Stimulated activated CD8-positive, alpha-beta memory T cell treated with anti-CD3 and anti-CD28 coated beads, Interleukin-7, amount 100 ng/mL, for 1 hour (primary cell): ENCODE data around the gene C2orf78.
A peak's percentile ranks its signal among the peaks of the same experiment; 100 is the strongest.
"Not testable (repeated sequence)": the region's sequence is repeated elsewhere in the genome, so short reads cannot be mapped to it uniquely, and the experiment has no call there.

Experiments used
- DNase-seq, 2 donors: peaks; one replicate each; pipeline ENCODE4 v3.0.0-alpha.2; 2020; ENCODE audit warnings: low read depth in 2 of 2

The C2orf78 gene, protein sequence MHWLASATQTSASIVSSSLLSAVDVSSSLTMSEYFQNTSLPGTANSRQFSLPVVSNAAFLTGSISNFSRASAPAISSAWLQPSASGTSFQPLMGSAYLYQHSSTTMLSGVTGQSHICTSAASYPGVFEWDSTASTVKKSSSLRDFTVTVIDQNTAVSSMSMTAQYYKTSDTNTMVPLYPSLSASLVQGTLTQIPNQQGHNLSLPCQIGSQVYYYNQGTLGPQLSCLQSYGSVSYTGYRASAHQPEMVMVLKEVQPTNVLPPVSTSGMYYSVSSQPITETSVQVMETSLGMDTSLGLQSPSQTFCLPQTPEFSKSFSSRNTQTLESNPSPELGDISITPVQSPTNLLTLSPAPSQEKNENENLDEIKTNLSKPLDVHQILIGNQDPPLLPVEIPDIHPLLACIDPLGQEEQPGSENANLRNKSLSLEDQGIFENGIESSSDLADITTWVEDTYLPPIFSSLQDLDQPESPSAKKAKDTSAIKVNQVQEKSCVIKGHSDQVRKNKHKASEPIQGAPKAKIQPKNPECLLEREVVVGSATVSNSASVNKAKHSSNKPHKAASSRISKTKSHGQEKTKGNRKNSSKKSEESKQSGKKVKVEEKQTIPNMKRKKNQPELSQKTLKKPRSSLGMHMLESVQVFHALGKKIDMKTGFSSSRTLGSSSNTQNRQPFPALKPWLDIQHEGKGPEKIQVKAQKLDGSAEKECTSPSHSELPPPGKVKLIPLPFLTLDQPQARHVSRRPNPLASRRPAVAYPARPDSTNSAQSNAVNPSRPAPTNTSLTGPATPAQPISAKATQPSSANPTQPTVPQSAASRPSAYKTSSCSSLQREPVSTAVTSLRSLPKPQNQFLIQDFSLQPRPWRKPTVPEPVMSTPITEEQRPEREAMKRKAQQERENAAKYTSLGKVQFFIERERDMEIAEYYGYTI

DNA sequence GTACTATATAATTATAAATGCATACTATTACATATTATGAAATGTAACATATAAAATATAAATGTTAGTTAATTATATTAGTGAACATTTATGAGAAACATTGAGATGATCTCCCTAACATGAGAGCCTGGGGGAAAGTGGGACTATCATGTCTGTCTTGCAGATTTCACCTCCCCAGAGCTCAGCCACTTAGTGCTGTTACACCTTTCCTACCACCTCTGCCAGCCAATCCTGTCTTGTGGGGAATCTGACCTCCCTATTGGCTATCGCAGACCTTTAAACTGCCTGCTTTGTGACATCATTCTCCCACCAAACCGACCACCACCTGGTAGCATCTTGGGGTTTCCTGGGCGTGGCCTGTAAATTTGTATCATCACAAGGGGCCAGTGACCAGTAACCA is at the start of gene C2orf78:
Gene C2orf78 (plus strand): TSS at position 301 of the 400 bp plus-strand sequence. CDS start 127 bp downstream, outside the sequence.
- not testable (repeated sequence) for DNase-seq

DNA sequence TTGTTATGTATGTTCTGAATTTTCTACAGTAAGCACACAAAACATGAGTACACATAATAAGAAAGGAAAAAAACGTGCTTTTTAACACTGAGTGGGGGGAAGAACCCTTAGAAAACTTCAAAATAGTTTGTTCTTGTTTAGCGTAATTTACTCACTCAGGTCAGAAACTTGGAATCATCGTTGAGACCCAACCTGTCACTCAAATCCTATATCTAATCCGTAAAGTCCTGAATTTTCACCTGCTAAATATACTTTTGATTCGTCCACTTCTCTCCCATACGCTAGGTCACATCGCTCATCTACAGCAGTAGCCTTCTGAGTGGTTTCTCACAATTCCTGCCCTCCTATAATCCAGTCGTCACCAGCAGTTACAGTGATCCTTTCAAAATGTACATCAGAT is 47.6 kb upstream of the C2orf78 start:
- no peak for DNase-seq

DNA sequence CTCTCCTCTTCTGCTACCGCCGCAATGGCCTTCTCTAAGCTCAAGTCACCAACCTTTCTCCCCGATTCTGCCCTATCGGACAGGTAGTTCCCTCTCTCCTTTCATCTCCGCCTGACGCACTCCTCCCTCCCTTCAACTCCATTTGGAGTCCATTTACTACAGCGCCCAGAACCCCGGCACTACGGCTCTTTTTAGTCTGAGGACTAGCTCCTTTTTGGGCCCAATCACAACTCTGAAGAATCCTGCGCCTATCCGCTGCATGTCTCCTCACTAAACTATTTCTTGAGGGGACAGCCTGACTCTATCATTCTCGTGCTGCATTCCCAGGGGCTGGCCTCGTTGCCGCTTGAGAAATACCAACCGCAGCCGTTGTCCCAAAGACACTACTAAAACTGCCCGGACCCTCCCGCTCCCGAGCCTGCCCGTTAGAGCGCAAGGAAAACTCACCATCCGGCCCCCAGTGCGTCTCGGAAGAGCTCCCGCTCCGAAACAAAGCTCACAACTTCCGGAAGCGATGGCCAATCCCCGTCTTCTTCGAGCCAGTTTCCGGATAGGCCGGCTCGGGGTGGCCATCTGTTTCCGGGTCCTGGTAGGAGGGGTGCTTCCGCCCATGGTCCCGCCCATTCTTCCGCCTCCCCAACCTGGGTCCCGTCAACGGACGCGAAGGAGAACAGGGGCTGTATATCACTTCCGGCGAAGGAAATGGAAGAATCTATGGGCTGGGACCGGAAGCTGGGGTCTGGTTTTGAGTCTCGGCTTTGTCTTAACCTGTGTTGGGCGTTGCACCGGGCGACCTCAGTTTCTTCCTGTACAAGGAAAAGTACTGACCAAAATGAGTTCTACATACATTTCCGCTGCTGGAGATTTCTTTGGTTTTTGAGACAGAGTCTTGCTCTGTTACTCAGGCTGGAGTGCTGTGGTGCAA is 46.9 kb upstream of the C2orf78 start, which contains the start of gene TPRKB:
Gene TPRKB (minus strand): TSS at position 491 of the 925 bp plus-strand sequence. CDS start 2,776 bp downstream, outside the sequence.
- DNase-seq = peak; percentile 87 to 88

DNA sequence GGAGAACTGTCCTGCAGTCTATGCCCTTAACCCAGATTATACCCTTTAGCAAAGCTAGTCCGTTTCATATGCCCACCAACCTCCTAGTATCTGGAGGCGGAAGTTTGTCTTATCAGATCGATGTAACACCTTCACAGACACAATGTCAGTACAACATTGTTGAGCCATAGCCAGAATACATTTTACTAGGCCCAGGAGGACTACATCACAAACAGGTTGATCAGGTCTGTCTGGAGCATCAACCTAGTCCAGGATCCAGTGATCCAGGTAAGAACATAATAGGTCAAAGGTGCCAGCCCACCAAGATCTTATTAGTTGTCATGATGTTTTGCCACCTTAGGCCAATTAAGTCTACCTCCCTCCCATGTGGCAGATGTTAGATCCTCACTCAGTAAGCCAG is 44.9 kb upstream of the C2orf78 start:
- DNase-seq = no peak

DNA sequence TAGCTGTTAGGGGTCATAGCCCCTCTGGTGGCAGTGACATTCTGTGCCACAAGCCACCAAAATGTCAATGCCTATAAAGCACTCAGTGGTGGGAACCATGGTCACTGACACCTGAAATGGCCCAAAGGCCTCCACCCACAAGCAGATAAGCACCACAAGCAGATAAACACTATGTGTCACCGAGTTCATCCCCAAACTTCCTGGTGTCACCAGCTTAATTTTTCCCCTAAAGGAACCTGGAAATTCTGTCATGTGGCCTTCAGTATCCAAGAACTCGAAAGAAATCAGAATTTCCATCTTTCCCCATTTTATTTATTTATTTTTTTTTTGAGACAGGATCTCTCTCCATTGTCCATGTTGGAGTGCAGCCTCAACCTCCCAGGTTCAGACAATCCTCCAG is 43.2 kb upstream of the C2orf78 start:
- no peak for DNase-seq

DNA sequence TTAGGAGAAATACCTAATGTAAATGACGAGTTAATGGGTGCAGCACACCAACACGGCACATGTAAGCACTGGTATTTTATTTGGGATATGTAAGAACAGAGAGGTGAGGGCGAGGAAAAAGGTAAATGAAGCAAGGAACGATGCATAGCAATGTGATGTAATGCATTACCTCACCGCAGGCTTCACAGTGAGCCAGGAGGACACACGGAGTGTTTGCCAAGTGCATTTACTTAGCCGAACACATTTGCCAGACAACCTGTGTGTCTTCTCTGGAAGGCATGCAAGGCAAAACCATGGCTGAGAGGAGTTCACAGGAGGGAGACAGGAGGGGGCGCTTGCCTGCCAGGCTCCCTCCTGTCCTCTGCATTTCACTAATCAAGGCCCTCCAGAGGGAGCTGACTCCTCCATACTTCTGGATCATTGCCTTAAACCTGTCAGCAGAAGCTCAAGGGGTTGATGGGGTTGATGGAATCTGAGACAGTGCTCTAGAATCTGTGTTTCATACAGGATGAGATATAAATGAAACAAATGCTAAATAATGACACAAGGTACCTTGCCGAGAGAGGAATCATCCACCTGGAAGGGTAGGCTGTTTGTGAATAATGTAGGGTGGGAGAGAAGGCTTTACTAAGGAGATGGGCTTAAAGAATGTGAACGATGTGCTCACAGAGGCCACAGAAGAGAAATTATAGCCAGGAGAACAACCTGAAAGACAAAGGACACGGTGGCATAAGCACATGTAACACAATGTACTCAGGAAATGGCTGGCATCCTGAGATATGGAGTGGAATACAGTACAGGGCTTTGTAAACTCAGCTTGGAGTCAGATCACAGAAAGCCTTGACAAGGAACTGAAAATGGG is 37.7 kb upstream of the C2orf78 start:
- DNase-seq = no peak

DNA sequence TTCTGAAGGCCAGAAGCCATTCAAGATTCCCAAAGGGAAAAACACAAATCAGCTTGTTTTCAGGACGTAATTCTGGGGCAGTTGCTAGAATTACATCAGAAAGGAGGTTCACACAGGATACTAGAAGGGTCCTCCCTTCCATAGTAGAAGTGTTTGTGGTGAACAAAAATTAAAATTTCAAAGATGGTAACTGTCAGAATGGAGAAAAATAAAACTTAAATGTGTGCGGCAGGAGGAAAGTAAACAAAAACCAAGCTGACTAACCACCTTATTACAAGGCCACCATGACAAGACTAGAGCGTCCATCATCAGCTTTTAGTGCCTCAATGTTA is 37.1 kb upstream of the C2orf78 start:
- DNase-seq = no peak

DNA sequence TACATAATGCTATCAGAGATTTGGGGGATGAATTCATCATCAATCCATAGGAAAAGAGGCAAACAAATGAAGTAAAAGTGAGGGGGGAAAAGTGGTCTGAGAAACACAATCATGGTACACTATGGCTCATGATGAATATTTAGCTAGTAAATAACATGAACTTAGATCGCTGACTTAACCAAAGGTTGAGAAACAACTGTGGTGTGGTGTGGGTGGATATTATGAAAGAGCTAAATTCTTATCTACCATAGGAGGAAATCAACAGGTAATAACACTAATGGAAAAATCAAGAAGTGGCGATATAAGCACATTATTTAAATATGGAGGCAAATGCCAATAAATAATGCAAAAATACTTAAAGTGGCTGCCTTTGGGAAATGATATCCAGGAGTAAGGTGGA is 34.7 kb upstream of the C2orf78 start:
- no peak for DNase-seq

DNA sequence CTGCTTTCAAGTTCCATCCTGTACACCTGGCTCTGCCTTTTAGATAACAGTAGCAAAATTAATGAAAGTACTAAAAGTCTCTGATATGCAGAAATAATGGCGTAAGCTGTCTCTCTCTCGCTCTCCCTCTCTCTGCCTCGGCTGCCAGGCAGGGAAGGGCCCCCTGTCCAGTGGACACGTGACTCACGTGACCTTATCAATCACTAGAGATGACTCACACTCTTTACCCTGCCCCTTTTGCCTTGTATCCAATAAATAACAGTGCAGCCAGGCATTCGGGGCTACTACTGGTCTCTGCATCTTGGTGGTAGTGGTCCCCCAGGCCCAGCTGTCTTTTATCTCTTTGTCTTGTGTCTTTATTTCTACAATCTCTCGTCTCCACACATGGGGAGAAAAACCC is 29.7 kb upstream of the C2orf78 start:
- not testable (repeated sequence) for DNase-seq

DNA sequence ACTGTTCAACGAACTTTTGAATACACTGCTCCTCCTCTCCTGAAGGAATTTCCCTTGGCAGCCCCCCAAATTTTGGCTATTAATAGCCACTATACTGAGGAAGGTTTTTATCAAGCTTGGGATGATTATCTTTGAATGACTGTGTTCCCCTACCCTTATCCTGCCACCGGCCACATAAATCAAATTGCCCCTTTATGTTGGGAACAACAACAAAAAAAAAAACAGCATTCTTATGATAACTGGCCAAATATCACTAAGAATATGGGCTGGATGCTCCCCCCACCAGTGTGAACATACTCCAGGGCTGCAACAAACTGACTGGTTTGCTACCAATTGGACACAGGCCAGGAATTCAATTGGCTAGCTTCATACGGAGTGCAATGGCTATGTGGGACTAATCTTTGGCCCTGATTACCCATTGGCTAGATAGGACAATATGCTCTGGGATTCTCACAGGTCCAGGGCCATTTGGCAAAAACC is 24.7 kb upstream of the C2orf78 start:
- no peak for DNase-seq

DNA sequence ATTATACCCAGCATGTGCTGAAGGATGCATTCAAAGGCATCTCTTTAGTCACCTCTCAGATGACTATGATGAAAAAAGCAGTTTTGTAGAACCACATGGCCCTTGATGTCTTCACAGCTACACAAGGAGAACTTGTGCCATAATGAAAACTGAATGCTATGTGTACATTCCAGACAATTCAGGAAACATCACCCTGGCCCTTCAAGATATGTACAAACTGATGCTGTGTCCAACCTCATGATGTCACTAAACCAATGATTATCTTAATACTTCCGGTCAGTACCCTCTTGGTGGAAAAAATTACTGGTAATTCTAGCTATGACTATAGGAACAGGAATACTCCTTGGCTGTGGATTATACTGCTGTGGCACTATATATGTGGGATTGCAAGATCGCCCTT is 24.1 kb upstream of the C2orf78 start:
- DNase-seq = no peak

DNA sequence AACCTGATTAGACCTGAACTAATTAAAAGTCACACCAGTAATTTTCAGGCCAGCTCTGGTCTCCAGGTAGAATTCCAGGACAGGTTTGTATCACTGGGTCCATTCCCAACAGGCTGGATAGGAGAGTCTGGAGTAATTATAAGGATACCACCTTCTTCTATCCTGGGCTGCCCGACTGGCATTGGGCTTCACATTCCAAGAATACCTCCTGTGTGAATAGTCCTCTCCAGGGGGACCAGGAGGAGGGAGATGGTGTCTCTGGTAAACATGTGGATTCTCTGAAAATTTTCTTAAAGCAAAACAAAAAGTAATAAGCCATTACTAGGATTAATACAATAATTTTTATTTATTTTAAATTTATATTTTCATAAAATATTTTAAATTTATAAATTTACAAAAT is 21.4 kb upstream of the C2orf78 start:
- DNase-seq = no peak

DNA sequence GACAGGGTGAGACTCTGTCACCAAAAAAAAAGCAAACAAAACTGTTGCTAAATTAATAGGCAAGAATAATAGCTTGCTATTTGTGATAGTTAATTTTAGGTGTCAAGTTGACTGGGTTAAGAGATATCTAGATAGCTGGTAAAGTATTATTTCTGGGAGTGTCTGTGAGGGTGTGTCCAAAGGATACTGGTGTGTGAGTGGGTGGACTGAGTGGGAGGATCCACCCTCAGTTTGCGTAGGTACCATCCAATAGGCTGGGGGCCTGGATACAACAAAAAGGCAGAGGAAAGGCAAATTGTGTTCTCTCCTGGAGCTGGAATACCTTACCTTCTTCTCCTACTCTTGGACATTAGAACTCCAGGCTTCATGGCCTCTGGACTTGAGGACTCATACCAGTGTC is 19.0 kb upstream of the C2orf78 start:
- DNase-seq = no peak

DNA sequence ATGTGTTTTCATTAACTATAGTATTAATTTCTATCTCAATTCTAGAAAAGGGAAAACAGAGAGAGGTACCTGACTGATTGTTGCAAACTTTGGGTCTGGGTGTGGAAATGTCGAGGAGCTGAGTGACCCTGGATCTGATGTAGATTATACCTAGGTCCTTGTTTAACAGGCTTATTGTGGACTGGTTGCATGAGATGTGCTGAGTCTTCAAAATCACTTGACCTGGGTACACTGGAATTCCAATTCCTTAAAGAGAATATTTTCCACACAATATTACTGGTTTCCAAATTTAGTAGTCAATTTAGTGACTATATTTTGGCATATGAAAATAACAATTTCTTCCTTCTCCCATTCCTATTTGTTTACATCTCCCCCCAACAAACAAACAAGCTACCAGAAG is 17.6 kb upstream of the C2orf78 start:
- DNase-seq = no peak

DNA sequence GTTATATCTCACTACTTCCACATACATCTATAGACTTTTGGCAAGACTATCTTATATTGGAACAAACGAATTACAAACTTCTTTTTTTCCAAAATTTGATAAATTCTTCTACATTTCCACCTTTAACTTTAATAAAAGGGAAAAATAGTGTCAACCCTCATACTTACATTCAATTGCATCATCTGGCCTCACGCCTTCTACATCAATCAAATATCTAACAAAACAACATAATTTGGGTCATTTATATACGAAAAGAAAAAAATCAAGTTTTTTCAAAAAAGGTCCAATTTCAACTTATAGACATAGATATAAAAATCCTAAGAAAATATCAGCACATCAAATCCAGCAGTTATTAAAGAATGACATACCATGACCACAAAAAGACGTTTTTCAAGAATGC is 17.0 kb upstream of the C2orf78 start:
- no peak for DNase-seq

DNA sequence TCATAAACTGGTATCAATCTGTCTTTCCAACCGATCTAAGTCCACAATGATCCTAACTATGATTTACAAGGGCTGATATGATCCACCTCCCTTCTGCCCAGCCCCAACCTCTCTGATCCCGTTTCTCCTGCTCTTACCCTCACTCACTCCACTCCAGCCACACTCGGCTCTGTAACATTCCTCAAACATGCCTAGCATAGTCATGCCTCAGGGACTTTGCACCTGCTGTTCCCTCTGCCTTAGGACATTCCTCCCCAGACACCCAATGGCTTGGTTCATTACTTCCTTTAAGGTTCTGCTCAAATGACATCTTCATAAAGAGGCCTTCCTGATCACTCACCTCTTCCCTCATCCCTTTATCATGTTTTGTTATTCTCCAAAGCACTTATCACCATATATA is 13.3 kb upstream of the C2orf78 start:
- DNase-seq = no peak

DNA sequence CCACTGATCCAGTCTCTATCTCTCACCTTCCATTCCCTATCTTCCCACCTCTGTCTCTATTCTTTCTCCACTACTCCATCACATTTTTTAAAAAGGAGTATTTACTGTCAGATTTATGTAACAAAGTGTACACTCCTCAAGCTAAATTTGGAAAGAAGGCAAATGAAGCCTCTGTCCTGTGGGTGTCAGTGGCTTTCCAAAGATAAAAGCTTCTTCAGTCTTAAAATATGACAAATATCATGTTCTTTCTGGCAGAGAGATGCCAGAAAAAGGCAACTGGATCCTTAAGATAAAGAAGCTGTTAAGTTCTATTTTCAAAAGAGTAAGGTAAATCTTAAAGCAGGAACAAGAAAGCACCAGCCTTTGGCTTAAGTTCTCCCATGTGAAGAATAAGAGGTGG is 11.2 kb upstream of the C2orf78 start:
- DNase-seq = no peak

DNA sequence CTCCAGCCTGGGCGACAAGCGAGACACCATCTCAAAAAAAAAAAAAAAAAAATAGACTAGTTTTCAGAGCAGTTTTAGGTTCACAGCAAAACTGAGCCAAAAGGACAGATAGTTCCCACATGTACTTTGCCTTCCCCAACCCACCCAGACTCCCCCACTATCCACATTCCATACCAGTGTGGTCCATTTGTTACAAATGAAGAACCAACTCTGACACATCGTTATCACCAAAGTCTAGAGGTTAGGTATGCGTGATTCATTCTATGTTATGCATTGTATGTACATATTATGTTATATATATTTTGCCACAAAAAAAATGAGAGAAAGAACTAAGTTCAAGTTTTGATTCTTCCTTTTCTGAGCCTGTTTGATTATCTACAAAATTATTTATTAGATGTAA is 7.6 kb upstream of the C2orf78 start:
- DNase-seq = no peak

DNA sequence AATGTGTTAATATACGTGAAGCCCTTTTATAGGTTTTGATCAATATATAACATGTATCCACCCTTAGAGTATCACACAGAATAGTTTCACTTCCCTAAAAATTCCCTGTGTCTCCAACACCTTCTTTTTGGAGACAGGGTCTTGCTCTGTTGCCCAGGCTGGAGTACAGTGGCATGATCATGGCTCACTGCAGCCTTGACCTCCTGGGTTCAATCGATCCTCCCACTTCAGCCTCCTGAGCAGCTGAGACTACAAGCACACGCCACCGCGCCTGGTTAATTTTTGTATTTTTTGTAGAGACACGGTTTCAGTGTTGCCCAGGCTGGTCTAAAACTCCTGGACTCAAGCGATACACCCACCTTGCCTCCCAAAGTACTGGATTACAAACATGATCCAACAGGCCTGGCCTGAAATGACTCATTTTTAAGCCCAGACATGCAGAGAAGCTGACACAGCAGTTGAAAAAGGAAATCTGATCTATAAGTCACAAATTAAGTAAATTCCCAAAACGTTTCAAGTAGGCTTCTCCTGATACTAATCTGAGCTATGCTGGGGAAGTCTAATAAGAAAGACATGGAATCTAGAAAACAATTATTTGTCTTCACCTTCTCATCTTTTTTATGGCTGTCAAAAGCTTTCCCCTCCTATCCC is 7.0 kb upstream of the C2orf78 start:
- DNase-seq = no peak

DNA sequence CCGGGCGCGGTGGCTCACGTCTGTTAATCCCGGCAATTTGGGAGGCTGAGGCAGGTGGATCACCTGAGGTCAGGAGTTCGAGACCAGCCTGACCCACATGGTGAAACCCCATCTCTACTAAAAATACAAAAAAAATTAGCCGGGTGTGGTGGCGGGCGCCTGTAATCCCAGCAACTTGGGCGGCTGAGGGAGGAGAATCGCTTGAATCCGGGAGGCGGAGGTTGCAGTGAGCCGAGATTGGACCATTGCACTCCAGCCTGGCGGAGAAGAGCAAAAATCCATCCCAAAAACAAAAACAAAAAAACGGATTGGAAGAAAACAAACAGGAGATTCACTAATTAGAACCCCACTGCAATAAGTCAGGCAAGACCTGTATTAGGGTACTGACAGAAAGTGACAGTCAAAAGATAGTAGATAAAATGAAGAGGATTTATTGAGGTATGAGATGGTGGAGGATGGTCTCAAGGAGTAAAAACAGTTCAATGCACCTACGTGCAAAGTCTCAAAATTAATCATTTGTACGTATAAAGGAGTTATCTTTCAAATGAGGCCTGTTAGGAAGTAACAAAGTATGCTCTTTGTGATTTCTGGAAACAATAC is 5.0 kb upstream of the C2orf78 start:
- not testable (repeated sequence) for DNase-seq
